Upper lobe of right lung (tissue), 1 donor: Measurements from ENCODE around the gene RCSD1. TPM values are rescaled to one million over a fixed set of nuclear protein-coding genes. Genes with fewer than 3 reads are reported as not detected.
"Not testable (repeated sequence)": the region's sequence is repeated elsewhere in the genome, so short reads cannot be mapped to it uniquely, and the experiment has no call there.

Experiments used
- ATAC-seq: fragments of 200-7000 bp; cut with Tn5 transposase; one replicate; pipeline ENCODE4 v1.9.1; 2020; ENCODE audit warnings: mild to moderate bottlenecking, moderate library complexity
- DNase-seq: peaks from one replicate; pipeline ENCODE4 v3.0.0-alpha.2; 2020
- H3K27ac ChIP-seq: fragments of 200-600 bp; one replicate; pipeline ENCODE4 v1.8.0; 2022
- H3K27me3 ChIP-seq: fragments of 200-600 bp; one replicate; pipeline ENCODE4 v1.8.0; 2022; ENCODE audit warnings: mild to moderate bottlenecking
- H3K36me3 ChIP-seq: fragments of 200-600 bp; one replicate; pipeline ENCODE4 v1.8.0; 2022
- H3K4me1 ChIP-seq: fragments of 200-600 bp; one replicate; pipeline ENCODE4 v1.8.0; 2022
- H3K4me3 ChIP-seq: fragments of 200-600 bp; one replicate; pipeline ENCODE4 v1.8.0; 2022; ENCODE audit warnings: mild to moderate bottlenecking
- H3K9me3 ChIP-seq: fragments of 200-600 bp; one replicate; pipeline ENCODE4 v1.8.0; 2022
- intact Hi-C: fragments of 100-400 bp; cut with DNase I; formaldehyde crosslinking; loops from one replicate; pipeline ENCODE4 v1.11.0; 2022
- total RNA-seq: library from RNA; stranded (reverse); fragmentation: NEBNext Ultra II Directional; extraction: Animal tissue kit (Norgen Biotek cat#: 25700); gene quantifications from one replicate; pipeline ENCODE4 v1.2.1, GENCODE V29; 2021
- TF ChIP-seq, protein P1 (sequence below): fragments of 200-600 bp; IDR thresholded peaks from one replicate; pipeline ENCODE4 v1.8.0; 2022; ENCODE audit warnings: antibody characterized with exemption
- donor health status: DM: no; HTN: yes; CAD: no; lungs with severe emphysema.

RCSD1 gene
- total RNA-seq, 1 donor from 2014 or later, result 14.8 TPM

DNA sequence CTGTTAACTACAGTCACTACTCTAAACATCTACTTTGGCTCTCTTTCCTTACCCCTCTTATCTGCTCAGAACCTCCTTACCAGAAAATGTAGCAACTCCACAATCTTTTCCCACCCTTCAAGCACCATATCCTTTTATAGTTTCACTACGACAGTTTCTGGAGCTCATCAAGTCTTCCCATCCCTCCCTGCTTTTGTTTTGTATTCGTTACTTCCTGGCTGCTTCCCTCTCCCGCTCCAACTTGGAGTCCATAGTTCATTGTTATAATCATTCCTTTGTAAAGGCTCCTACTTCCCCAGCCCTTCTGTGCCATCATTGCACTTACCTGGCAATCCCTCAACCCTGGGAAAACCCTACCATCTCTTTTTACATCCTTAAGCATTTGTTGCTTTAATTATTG lies 109.7 kb downstream of the RCSD1 start:
- no peak for DNase-seq
- intact Hi-C loops, result no loop called here
- TF ChIP-seq, protein P1, sequence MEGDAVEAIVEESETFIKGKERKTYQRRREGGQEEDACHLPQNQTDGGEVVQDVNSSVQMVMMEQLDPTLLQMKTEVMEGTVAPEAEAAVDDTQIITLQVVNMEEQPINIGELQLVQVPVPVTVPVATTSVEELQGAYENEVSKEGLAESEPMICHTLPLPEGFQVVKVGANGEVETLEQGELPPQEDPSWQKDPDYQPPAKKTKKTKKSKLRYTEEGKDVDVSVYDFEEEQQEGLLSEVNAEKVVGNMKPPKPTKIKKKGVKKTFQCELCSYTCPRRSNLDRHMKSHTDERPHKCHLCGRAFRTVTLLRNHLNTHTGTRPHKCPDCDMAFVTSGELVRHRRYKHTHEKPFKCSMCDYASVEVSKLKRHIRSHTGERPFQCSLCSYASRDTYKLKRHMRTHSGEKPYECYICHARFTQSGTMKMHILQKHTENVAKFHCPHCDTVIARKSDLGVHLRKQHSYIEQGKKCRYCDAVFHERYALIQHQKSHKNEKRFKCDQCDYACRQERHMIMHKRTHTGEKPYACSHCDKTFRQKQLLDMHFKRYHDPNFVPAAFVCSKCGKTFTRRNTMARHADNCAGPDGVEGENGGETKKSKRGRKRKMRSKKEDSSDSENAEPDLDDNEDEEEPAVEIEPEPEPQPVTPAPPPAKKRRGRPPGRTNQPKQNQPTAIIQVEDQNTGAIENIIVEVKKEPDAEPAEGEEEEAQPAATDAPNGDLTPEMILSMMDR, result no peak
- Histone ChIP-seq H3K27ac (no peak overlapping the region), H3K36me3 (no peaks in the 10 kb centered on the region), H3K4me3 (no peak overlapping the region), H3K4me1 (peaks cover 4% of the 10 kb centered on the region), H3K27me3 (no peaks in the 10 kb centered on the region), H3K9me3 (no peaks in the 10 kb centered on the region)
- ATAC-seq, result no peak

DNA sequence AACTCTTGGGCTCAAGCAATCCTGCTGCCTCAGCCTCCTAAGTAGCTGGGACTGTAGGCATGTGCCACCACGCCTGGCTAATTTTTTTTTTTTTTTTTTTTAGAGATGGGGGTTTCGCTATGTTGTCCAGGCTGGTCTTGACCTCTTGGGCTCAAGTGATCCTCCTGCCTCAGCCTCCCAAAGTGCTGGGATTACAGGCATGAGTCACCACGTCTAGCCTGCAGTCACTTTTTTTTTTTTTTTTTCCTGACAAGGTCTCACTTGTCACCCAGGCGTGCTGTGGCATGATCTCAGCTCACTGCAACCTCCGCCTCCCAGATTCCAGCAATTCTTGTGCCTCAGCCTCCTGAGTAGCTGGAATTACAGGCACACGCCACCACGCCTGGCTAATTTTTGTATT lies 111.1 kb downstream of the RCSD1 start:
- H3K9me3 ChIP-seq, H3K27ac ChIP-seq, H3K4me1 ChIP-seq, ATAC-seq, intact Hi-C loops, H3K4me3 ChIP-seq, DNase-seq, H3K27me3 ChIP-seq, H3K36me3 ChIP-seq: not testable (repeated sequence)

DNA sequence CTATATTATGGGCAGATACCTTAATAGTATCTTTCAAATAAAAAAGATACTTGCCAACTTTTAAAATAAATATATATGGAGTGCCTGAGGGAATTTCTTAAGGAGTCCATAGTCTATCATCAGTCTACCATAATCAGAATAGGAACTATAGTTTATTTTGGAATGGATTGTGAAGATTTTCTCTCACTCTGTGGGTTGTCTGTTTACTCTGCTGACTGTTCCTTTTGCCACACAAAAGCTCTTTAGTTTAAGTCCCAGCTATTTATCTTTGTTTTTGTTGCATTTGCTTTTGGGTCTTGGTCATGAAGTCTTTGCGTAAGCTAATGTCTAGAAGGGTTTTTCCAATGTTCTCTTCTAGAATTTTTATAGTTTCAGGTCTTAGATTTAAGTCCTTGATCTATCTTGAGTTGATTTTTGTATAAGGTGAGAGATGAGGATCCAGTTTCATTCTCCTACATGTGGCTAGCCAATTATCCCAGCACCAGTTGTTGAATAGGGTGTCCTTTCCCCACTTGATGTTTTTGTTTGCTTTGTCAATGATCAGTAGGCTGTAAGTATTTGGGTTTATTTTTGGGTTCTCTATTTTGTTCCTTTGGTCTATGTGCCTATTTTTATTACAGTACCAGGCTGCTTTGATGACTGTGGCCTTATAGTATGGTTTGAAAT lies 112.5 kb downstream of the RCSD1 start:
- H3K27ac ChIP-seq, H3K4me1 ChIP-seq, H3K36me3 ChIP-seq, DNase-seq, ATAC-seq, intact Hi-C loops, H3K4me3 ChIP-seq, H3K27me3 ChIP-seq, H3K9me3 ChIP-seq: not testable (repeated sequence)

DNA sequence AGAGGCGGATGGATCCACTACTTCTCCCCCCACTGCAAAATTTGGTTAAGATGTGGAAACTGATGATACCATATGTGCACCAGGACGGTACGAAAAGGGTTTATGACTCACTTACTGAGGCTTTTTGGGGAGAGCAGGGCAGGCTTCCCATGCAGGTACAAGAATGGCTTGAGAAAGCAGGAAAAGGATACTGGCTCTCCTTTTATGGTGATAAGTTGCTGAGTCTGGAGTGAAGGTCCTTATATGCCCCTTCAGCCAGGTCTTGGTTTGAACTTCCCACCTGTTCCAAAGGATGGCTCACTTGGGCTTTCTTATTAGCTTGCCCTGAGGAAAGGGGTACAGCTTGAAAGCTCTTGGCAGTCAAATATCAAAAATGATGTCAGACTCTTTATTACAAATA lies 114.9 kb downstream of the RCSD1 start:
- TF ChIP-seq, protein P1, result no peak
- Histone ChIP-seq H3K9me3 (no peaks in the 10 kb centered on the region), H3K36me3 (no peaks in the 10 kb centered on the region), H3K4me1 (peaks cover 4% of the 10 kb centered on the region), H3K27ac (no peak overlapping the region), H3K4me3 (no peak overlapping the region), H3K27me3 (no peaks in the 10 kb centered on the region)
- DNase-seq, result no peak
- intact Hi-C loops, result no loop called here
- ATAC-seq, result no peak

DNA sequence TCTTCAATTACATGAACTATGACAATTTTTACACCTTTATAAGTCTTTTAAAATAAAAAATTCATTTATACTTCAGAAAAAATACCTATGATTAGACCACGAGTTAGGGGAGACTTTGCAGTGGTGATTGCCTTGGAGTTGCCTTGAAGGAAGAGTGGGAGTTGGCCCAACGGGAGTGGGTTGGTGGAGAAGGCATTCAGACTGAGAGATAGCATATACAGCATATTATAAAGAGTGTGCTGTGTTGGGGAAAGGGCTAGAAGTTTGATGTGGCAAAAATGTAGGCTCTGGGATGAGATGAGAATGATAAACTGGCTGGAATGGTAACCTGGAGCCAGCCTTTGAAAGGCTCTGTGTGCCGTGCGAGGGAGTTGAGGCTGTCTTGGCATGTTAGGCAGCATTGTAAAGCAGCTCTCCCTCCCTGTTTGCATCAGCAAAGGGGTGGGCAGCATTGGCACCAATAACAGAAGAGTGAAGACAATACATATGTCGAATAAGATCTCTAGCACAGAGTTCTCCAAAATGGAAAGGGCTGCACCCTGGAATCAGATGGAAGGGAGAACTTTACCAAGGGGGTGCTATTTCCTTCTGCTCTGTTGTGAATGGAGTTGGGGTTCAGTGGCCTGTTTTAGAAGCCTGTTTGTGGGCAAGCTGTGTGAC lies 116.1 kb downstream of the RCSD1 start:
- Histone ChIP-seq H3K4me3 (no peak overlapping the region), H3K9me3 (no peaks in the 10 kb centered on the region), H3K36me3 (no peaks in the 10 kb centered on the region), H3K27me3 (no peaks in the 10 kb centered on the region), H3K4me1 (peaks cover 4% of the 10 kb centered on the region), H3K27ac (no peak overlapping the region)
- intact Hi-C loops, result no loop called here
- TF ChIP-seq, protein P1, result no peak
- ATAC-seq (no peak), DNase-seq (no peak)

DNA sequence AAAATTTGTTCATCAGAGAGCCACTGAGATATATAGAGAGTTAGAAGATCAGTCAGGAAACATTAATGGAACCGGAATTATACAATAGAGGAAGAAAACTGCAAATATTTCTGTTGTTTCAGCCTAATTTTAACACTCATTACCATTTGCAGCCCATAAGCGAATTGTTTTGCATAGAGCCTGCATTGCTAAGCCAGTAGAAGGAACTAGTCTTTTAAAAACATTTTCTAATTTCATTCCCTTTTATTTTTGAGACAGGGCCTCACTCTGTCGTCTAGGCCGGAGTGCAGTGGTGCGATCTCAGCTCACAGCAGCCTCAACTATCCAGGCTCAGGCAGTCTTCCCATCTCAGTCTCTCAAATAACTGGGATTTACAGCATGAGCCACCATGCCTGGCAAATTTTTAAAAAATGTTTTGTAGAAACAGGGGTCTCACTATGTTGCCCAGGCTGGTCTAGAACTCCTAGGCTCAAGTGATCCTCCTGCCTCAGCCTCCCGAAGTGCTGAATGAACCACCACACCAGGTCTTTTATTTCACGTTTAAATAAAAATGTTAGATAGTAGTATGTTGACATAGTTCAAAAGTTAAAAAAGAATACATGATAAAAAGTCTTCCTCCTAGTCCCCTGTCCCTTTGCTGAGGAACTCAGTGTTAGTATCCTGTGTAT lies 117.1 kb downstream of the RCSD1 start:
- H3K4me1 ChIP-seq, result peaks cover 5% of the 10 kb centered on the region
- no peak for ATAC-seq
- TF ChIP-seq, protein P1, result no peak

More for the DNA sequence above, 117.1 kb downstream of the RCSD1 start:
- H3K27ac ChIP-seq, result no peak overlapping the region
- no peaks in the 10 kb centered on the region for H3K36me3 ChIP-seq
- no peak for DNase-seq
- H3K27me3 ChIP-seq, result no peaks in the 10 kb centered on the region
- intact Hi-C loops, result no loop called here
- H3K9me3 ChIP-seq, result no peaks in the 10 kb centered on the region
- H3K4me3 ChIP-seq, result no peak overlapping the region
